HPDE6-E6E7 (cell line): ENCODE results near the gene MEST.
"Not testable (repeated sequence)": the region's sequence is repeated elsewhere in the genome, so short reads cannot be mapped to it uniquely, and the experiment has no call there.

ENCODE experiments used
- DNase-seq: peaks from one replicate; pipeline ENCODE4 v3.0.0; 2011; ENCODE audit warnings: missing footprints; ENCODE audit errors: extremely low spot score

MEST gene

DNA sequence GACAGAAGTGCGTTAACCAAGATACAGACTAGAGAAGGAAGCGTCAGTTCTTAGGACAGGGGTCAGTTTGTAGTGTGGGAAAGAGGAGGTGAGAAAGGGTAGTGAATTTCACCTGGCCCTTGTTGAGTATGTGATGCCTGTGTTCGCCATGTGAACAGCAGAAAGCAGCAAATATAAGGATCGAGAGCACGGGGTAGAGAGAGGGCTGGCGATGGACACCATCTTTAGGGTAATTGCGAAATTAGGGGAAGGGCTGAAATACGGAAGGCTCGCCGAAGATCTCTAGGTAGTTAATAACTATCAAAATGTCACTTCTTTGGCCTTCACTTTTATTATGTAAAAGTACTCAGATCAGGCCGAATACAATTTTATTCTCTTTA, 6.2 kb upstream of the MEST start:
- DNase-seq, result no peak

- DNase-seq, result peak; percentile 86
Measured at GRCh38 chr7:130486114-130486953, 5.6 kb upstream of the MEST start.

DNA sequence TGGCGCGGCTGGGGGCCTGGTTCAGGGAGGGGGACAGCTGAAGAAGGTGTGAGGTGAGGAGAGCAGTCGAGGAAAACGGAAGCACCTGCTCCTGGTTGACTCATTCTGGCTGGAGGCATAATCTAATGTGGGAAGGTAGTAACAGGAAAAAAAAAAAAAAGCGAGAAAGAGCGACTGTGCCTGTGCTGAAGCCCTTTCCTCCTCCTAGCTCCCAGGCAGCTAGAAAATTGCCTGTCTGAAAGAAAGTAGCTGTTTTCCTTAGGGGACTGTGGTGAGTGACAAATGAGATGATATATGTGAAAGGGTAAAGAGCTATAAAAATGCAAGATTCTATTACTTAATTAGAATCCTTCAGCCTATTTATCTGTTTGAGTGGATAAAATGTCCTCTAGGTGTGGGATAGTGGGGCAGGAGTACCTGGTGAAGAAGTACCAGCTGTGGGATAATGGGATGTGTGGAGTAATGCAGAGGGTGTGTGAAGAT, 4.9 kb upstream of the MEST start:
- DNase-seq, result peak; percentile 60

- no peak for DNase-seq
Measured at GRCh38 chr7:130488392-130489139, 3.3 kb upstream of the MEST start.

DNA sequence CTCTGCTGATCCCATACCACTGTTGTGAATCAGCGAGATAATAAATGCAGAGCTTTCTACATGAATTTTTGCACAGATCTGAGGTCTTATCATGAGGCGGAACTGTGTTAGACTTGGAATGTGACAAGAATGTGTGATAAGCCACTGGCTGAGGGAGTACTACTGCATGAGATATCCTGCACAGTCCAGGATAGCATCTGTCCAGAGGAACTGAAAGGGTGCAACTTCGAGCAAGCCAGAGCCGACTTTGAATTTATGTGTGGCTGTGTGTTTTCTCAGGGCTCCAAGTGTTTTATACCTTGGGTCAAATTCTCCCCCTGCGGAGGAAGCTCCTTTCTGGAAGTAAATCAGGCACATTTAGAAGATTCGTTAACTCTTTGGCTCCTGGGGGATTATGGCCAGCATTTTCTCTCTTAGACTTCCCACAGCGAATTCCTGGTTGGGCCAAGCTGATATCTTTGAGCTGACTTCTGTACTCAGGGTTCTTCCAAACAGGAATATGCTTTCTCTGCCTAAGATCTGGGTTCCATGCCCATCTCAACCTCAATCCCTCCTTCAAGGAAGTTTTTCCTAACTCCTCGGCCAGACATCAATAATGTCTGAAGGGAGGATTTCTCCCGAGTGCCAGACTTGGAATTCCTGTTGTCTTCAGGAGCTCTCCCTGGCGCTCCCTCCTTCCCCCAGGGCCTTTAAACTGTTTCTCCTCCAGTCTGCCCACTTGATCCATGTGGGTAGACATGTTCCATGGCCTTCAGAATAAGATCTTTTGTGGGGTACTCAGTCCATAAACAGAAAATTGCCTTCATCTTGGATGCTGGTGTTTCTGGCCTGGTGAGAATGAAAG, 2.5 kb upstream of the MEST start:
- no peak for DNase-seq

- no peak for DNase-seq
Measured at GRCh38 chr7:130490311-130490791, 1.5 kb upstream of the MEST start.

DNA sequence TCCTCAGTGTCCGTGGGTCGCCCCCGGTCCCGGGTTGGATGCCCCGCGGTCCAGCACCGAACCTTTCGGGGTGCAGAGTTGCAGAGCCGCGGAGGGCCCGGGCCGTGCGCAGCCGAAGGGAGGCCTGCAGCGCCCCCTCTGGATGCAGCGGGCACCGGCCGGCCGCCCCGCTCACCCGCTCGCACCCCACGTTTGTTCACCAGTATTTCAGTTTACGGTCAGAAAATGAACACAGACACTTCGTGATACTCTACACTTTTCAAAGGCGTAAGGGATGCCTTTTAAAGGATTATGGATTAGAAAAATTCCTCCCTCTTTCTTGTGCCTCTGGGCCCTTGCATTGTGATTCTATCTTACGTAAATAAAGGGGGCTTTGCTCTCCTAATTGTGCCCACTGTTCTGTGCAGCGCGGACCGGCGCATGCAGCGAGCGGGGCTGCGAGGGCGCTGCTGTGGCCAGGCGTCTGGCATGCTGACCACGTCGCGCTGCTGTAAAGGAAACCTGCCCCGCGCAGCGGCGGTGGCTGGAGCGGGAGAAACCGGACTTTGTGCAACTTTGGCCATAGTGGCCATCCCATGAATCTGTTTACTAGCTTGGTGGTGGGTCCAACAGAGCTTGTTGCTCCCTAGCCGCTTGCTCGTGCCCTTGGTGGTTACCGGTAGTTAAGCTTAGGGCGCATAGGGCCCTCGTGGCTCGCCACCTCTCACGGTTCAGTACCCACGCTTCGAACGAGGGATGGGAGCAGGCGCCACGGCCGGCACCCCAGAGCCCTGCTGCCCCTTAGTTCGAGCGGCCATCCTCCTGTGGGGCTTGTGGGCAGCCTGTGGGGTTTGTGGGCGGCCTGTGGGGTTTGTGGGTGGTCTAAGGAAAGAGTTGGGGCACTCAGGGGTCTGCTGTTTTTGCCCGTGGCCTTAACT, 739 bp upstream of the MEST start:
- DNase-seq, result no peak

- DNase-seq, result no peak
Measured at GRCh38 chr7:130492523-130493274, 814 bp downstream of the MEST start.

- DNase-seq, result no peak
Measured at GRCh38 chr7:130493275-130493873, 1.5 kb downstream of the MEST start.

DNA sequence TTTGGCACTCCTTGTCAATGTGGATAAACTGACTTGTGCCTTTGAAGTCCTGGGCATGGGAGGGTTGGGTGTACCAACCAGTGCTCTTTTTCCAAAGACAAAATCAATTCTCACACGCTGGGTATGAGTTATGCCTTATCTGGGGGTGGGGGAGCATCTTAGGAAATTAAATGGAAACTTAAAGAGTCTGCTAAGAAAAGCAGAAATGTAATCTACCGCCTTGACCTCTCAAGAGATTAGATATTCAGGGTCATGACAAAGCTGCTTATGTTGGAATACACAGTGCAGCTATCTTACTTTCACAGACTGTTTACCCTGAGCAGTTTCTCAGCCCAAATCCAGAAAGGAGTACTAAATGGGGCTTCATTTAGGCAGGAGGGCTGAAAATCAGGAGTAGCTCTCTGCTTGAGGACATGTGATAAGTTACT, 2.6 kb downstream of the MEST start:
- DNase-seq, result no peak

- no peak for DNase-seq
Measured at GRCh38 chr7:130500463-130500862, 8.6 kb downstream of the MEST start.

DNA sequence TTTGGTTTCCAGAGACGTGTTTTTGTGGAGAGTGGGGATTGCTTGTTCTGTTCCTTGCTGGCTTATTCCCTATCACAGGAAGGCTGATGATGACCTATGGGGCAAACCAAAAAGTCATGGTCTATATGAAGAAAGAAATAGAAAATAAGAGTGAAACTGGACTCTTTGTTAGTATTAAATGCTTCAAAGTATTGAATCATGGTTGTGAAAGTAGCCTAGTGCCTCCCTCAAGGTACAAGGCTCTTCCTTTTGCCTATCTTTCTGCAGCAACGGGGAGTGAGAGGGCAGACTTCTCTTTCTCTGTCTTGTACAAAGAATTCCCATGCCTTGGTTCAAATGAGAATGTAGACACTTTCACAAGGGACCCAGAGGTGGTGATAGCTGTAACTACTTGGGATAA, 9.0 kb downstream of the MEST start:
- no peak for DNase-seq

- no peak for DNase-seq
Measured at GRCh38 chr7:130505753-130506152, 13.9 kb downstream of the MEST start.

GRCh38 chr7:130506358-130506757, 14.5 kb downstream of the MEST start:
- no peak for DNase-seq

- not testable (repeated sequence) for DNase-seq
Measured at GRCh38 chr7:130512038-130512437, 20.2 kb downstream of the MEST start.

DNA sequence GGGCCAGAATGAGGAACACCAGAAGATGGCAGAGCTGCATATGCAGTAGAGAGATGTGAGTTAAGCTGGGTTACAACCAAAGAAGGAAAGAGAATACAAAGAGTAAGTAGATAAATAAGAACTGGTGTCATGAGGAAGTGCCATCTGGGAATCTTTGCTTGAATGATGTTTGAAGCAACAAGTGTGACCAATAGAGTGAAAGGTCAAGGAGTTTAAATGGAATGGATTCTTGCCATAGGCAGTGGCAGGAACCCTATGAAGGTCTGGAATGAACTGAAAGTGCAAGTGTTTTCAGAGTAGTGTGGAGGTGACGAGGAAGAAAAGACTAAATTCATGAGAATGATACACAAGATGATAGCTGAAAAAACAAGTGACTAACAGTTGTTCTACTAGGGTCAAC, 21.6 kb downstream of the MEST start:
- DNase-seq, result no peak

GRCh38 chr7:130515315-130516040, 23.6 kb downstream of the MEST start:
- no peak for DNase-seq

DNA sequence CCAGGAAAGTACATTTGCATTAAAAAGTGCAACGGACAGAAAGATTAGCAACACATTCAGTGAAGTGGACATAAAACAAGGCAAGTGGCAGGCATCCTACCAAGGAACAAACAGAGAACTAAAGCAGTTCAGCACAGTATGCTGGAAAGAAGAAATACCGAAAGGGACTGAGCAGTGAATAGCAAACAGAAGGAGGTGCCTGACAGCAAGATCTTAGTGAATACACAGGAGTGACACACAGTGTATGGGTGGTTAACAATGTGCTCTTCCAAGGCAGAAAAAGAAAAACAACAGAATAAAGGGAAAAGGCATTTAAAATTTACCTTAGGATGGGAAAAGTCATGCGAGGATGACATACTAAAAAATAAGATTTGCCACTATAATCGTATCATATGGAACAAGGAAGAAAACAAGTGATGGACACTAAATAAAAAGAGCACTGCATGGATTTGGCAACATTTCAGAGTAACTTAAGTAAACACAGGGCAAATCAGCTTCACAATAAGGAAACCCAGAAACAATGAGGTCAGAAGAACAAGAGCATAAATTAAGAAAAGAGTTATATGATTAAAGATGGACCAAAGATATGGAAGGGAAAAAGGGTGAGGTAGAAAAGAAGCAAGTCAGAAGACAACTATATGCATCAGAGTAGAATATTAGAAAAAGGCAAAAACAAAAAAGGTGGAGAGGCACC, 29.5 kb downstream of the MEST start:
- DNase-seq, result no peak
